Heart right ventricle (tissue), 16 donors: ENCODE results near the gene DHX35. TPM values are rescaled to one million over a fixed set of nuclear protein-coding genes. Genes with fewer than 3 reads are reported as not detected.
"Not testable (repeated sequence)": the region's sequence is repeated elsewhere in the genome, so short reads cannot be mapped to it uniquely, and the experiment has no call there.

Experiments
- ATAC-seq, 8 donors: fragments of 200-7000 bp; cut with Tn5 transposase; one replicate each; pipeline ENCODE4 v1.9.1; 2020; ENCODE audit warnings: mild to moderate bottlenecking in 8 of 8, moderate library complexity in 8 of 8, moderate number of reproducible peaks in 1 of 8
- DNase-seq, 2 donors: peaks; one replicate each; pipeline ENCODE4 v3.0.0-alpha.2; 2020
- H3K27ac ChIP-seq, 10 donors: fragments of 200-600 bp; sonication (generic) in 2 of 10; one replicate each; pipeline versions ENCODE4 v1.5.0 to v1.8.0; 2020 to 2022; ENCODE audit warnings: mild to moderate bottlenecking in 3 of 10
- H3K27me3 ChIP-seq, 7 donors: fragments of 200-600 bp; one replicate each; pipeline ENCODE4 v1.8.0; 2021 to 2022; ENCODE audit warnings: mild to moderate bottlenecking in 2 of 7
- H3K36me3 ChIP-seq, 9 donors: fragments of 200-600 bp; sonication (generic) in 1 of 9; one replicate each; pipeline versions ENCODE4 v1.5.0 to v1.8.0; 2020 to 2022; ENCODE audit warnings: mild to moderate bottlenecking in 2 of 9
- H3K4me1 ChIP-seq, 9 donors: fragments of 200-600 bp; sonication (generic) in 1 of 9; one replicate each; pipeline versions ENCODE4 v1.5.0 to v1.8.0; 2020 to 2022; ENCODE audit warnings: mild to moderate bottlenecking in 4 of 9
- H3K4me3 ChIP-seq, 10 donors: fragments of 200-600 bp; sonication (generic) in 2 of 10; one replicate each; pipeline versions ENCODE4 v1.5.0 to v1.8.0; 2020 to 2022; ENCODE audit warnings: mild to moderate bottlenecking in 7 of 10, moderate library complexity in 2 of 10
- H3K9me3 ChIP-seq, 11 donors: fragments of 200-600 bp in 10 of 11; sonication (generic) in 2 of 11; one replicate each; pipeline versions ENCODE4 v1.5.0 to v1.8.0; 2013 to 2022; ENCODE audit warnings: mild to moderate bottlenecking in 2 of 11, control low read depth in 1 of 11, moderate library complexity in 1 of 11
- WGBS, 2 donors: extraction: QIAGEN DNeasy Blood & Tissue Kit; methylation state at CpG; one replicate each; pipeline ENCODE4 v1.1.7; 2013; ENCODE audit warnings: inconsistent platforms in 1 of 2; 5-methylcytosine and 5-hydroxymethylcytosine counted together
- intact Hi-C, 10 donors: fragments of 100-400 bp; cut with DNase I; formaldehyde crosslinking; loops; one replicate each; pipeline versions ENCODE4 v1.11.1 to v1.14.2; 2022
- polyA plus RNA-seq, 2 donors: library from polyadenylated mRNA; stranded (reverse); fragments of 200-250 nt; gene quantifications; one replicate each; pipeline ENCODE4 v1.2.3, GENCODE V29; 2013
- total RNA-seq, 10 donors: library from RNA; stranded (reverse); fragmentation: NEBNext Ultra II Directional in 3 of 10; extraction: Animal tissue kit (Norgen Biotek cat#: 25700) in 3 of 10; gene quantifications; one replicate each; pipeline versions ENCODE4 v1.2.1 to v1.2.4, GENCODE V29; 2021 to 2023
- TF ChIP-seq, protein P1 (sequence below), 9 donors: fragments of 200-600 bp; sonication (generic) in 2 of 9; IDR thresholded peaks; one replicate each; pipeline versions ENCODE4 v1.5.0 to v1.8.0; 2021 to 2022; ENCODE audit warnings: antibody characterized with exemption in 9 of 9, mild to moderate bottlenecking in 5 of 9, moderate library complexity in 1 of 9
- donor health status: Arrhythmogenic right ventricular cardiomyopathy.
- donor health status: ischemic (EF 13 %, LVEDD 7.1; RV severe dilation, severe dysfunction).
- donor health status: healthy with polysubstance abuse.
- donor health status: DM: no; HTN: yes; CAD: no.
- donor health status: DM: no; HTN: no; CAD: no.
- donor health status: ischemic (EF 25% LVEDD 6.9; RV normal size, moderate dysfunction).
- donor health status: ischemic (EF 25% LVEDD 5.7; RV mildly dilated, moderate dysfunction).
- donor health status: healthy.
- donor health status: DM: yes; HTN: yes; CAD: no.
- donor health status: Ischemic cardiomyopathy.
- donor health status: ischemic (EF 35%, LVEDD 5.7; RV mildly dilated, moderate dysfunction).
- donor health status: nonischemic (EF 11% LVEDD 7.7; RV severe dilation, severe dysfunction).
- donor health status: DM: yes; HTN: yes; CAD: no.
- donor health status: PGD.
- donor health status: ischemic (EF 29% LVEDD 5.4; RV normal size, mild dysfunction).
- donor health status: nonischemic (EF 23%, LVEDD 6.1; RV moderate dilation, normal function).

Gene DHX35
- total and polyA plus RNA-seq, 12 donors, result 5.1 to 14.3 (median 10.2) TPM

DNA sequence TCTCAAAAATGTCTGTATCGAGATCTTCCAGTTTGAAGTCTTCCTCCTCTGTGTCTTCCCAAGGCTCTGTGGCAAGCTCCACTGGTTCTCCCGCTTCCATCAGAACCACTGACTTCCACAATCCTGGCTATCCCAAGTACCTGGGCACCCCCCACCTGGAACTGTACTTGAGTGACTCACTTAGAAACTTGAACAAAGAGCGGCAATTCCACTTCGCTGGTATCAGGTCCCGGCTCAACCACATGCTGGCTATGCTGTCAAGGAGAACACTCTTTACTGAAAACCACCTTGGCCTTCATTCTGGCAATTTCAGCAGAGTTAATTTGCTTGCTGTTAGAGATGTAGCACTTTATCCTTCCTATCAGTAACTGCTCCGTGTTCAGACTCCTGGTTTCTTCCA is 10.0 kb upstream of the DHX35 start:
- WGBS, 2 donors, result 97 to 98% methylated on average over 6 of the region's 6 CpGs
- DNase-seq, result no peak
- Histone ChIP-seq H3K27me3 (no peaks in the 10 kb centered on the region), H3K4me3 (no peak overlapping the region), H3K4me1 (no peaks in the 10 kb centered on the region), H3K36me3 (peaks cover 0 to 43% (median 0%) of the 10 kb centered on the region in 9 donors), H3K9me3 (no peaks in the 10 kb centered on the region), H3K27ac (no peak overlapping the region)
- intact Hi-C loops, result no loop called here
- TF ChIP-seq, protein P1, sequence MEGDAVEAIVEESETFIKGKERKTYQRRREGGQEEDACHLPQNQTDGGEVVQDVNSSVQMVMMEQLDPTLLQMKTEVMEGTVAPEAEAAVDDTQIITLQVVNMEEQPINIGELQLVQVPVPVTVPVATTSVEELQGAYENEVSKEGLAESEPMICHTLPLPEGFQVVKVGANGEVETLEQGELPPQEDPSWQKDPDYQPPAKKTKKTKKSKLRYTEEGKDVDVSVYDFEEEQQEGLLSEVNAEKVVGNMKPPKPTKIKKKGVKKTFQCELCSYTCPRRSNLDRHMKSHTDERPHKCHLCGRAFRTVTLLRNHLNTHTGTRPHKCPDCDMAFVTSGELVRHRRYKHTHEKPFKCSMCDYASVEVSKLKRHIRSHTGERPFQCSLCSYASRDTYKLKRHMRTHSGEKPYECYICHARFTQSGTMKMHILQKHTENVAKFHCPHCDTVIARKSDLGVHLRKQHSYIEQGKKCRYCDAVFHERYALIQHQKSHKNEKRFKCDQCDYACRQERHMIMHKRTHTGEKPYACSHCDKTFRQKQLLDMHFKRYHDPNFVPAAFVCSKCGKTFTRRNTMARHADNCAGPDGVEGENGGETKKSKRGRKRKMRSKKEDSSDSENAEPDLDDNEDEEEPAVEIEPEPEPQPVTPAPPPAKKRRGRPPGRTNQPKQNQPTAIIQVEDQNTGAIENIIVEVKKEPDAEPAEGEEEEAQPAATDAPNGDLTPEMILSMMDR (IDR thresholded peaks at IDR 0.05), result no peak
- ATAC-seq, result no peak

DNA sequence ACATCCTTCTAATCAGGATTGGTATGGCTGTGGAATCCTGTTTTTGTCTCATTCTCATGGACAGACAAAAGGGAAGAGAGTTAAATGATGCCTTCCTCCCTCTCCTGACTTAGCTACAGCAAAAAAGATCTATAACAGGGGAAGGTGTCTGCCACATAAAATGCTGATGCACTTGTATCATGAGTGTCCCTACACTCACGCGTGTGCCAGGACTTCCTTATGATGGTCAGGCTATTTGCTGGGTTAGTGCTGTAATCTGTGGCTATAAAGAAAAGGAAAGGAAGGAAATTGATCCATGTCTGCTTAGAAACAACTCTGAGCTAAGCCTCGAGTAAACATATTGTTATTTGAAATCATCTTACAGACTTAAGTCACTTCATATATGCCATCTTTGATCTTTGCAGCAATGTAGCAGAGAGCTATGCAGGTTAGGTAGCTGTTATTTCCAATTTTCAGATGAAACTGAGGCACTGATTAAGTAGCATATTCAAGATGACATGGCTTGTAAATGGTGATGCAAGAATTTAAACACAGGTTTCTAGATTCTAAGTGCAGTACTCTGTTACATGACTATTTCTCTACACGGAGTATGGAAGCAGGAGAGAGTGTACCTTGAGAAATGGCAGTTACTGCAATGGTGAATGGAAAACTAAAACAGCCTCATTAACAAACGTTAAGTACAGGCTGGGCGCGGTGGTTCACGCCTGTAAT is 8.4 kb upstream of the DHX35 start:
- no peak overlapping the region for H3K27ac ChIP-seq
- no peaks in the 10 kb centered on the region for H3K4me1 ChIP-seq
- ATAC-seq (no peak), DNase-seq (no peak)
- intact Hi-C loops, result no loop called here
- H3K9me3 ChIP-seq, result no peaks in the 10 kb centered on the region
- WGBS, 2 donors, result 93% methylated on average over 8 of the region's 8 CpGs
- H3K4me3 ChIP-seq, result no peak overlapping the region
- TF ChIP-seq, protein P1 (IDR thresholded peaks at IDR 0.05), result no peak
- H3K27me3 ChIP-seq, result no peaks in the 10 kb centered on the region
- peaks cover 0 to 28% (median 0%) of the 10 kb centered on the region in 9 donors for H3K36me3 ChIP-seq

DNA sequence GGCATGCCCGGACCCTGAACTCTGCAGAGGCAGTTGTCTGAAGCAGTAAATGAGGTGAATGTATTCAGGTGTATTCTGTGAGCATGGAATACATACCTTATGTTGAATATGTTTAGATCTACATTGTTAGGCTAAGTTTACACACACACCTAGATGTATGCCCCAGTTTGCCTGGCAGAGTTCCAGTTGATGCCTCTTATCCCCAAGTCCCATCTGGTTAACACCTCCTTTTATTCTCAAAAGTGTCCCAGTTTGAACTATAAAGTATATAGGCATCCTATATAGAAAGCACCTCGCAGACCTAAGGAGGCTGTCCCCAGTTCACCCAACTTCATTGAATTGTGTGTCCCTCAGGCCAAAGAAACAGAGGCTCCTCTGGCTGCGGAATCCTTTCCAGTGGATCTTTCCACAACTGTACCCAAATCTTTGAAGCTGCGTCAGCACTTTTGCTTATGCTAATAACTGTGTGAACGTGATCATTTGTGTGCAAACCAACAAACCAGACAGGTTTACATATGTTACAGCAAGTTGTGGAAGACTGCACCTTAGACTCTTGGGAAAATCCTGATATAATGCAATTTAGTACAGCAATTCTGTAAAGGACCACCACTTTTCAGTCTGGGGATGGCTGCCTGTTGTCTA is 4.8 kb upstream of the DHX35 start:
- 94 to 96% methylated on average over 5 of the region's 5 CpGs for WGBS, 2 donors
- peaks cover 0 to 7% (median 5%) of the 10 kb centered on the region in 9 donors for H3K4me1 ChIP-seq
- H3K36me3 ChIP-seq, result peaks cover 0 to 13% (median 0%) of the 10 kb centered on the region in 9 donors
- H3K27ac ChIP-seq, result no peak overlapping the region
- intact Hi-C loops, result no loop called here
- no peaks in the 10 kb centered on the region for H3K27me3 ChIP-seq
- no peak for ATAC-seq
- H3K9me3 ChIP-seq, result no peaks in the 10 kb centered on the region
- TF ChIP-seq, protein P1 (IDR thresholded peaks at IDR 0.05), result no peak
- DNase-seq, result no peak
- no peak overlapping the region for H3K4me3 ChIP-seq

DNA sequence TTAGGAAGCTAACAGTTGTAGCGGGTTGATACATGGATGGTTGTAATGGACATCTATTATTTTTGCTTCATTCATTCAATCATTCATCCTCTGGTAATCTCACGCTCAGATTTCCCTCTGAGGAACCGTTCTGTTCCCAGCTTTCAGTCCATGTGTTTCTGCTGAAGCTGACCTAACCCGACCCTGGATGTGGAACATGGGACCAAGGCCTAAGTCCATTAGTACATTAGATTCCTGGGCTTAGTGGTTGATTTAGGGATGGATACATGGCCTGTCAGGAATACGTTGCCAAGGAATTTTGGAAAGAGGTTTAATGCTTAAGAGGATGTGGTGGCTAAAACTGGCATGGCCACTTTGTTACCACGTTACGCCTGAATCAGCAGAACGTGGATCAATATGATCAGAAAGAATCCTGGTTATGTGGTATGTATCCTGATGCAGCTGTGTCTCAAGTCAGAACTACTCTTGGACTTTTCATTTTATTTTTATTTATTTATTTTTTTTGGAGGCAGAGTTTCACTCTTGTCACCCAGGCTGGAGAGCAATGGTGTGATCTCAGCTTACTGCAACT is 4.1 kb upstream of the DHX35 start:
- no peaks in the 10 kb centered on the region for H3K27me3 ChIP-seq
- TF ChIP-seq, protein P1 (IDR thresholded peaks at IDR 0.05), result no peak
- WGBS, 2 donors, result 93% methylated on average over 8 of the region's 8 CpGs
- ATAC-seq, result no peak
- intact Hi-C loops, result no loop called here
- DNase-seq, result no peak
- peaks cover 0 to 6% (median 0%) of the 10 kb centered on the region in 9 donors for H3K36me3 ChIP-seq
- H3K4me1 ChIP-seq, result peaks cover 0 to 11% (median 9%) of the 10 kb centered on the region in 9 donors
- no peak overlapping the region for H3K27ac ChIP-seq
- H3K9me3 ChIP-seq, result no peaks in the 10 kb centered on the region
- no peak overlapping the region for H3K4me3 ChIP-seq

DNA sequence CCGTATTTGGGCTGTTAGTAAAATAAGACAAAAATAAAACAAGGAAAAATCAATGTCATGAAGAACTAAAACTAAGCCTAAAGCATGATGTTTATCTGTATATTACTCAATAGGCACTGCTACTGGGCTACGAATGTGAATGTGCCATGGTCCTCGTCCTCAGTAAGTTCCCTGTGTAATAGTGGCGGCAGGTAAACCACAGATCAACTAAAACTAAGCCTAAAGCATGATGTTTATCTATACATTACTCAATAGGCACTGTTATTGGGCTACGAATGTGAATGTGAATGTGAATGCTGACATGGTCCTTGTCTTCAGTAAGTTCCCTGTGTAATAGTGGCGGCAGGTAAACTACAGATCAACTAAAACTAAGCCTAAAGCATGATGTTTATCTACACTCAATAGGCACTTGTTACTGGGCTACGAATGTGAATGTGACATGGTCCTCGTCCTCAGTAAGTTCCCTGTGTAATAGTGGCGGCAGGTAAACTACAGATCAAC is 1.9 kb upstream of the DHX35 start:
- H3K9me3 ChIP-seq, H3K27me3 ChIP-seq, ATAC-seq, H3K36me3 ChIP-seq, intact Hi-C loops, H3K27ac ChIP-seq, DNase-seq, H3K4me3 ChIP-seq: not testable (repeated sequence)
- peaks cover 0 to 22% (median 15%) of the 10 kb centered on the region in 9 donors for H3K4me1 ChIP-seq
- 88 to 95% methylated on average over 9 of the region's 9 CpGs for WGBS, 2 donors
